Body of pancreas (tissue), 4 donors: ENCODE data around the gene KPNA2. TPM values are rescaled to one million over a fixed set of nuclear protein-coding genes. Genes with fewer than 3 reads are reported as not detected.
"Not testable (repeated sequence)": the region's sequence is repeated elsewhere in the genome, so short reads cannot be mapped to it uniquely, and the experiment has no call there.

Source experiments
- ATAC-seq: fragments of 150-250 bp; one replicate; pipeline ENCODE4 v1.9.1; 2016
- DNase-seq, 4 donors: peaks; one replicate each; pipeline ENCODE4 v3.0.0-alpha.2; 2019
- H3K27ac ChIP-seq, 4 donors: fragments of 200-600 bp; sonication (generic); 1 replicate in 3 of 4; 2 replicates in 1 of 4; pipeline versions ENCODE4 v1.5.1 to v1.6.1; 2016 to 2019; ENCODE audit warnings: mild to moderate bottlenecking in 1 of 4, mixed read lengths in 1 of 4, moderate library complexity in 1 of 4
- H3K27me3 ChIP-seq, 2 donors: fragments of 200-600 bp; sonication (generic); one replicate each; pipeline ENCODE4 v1.6.0; 2016; ENCODE audit warnings: mild to moderate bottlenecking in 1 of 2
- H3K36me3 ChIP-seq, 2 donors: fragments of 200-600 bp; sonication (generic); replicated peaks in 1 of 2; 2 replicates each; pipeline ENCODE4 v1.5.1; 2016; ENCODE audit warnings: low read depth in 2 of 2; ENCODE audit not compliant: insufficient read depth in 1 of 2
- H3K4me1 ChIP-seq: fragments of 200-600 bp; sonication (generic); one replicate; pipeline ENCODE4 v1.6.0; 2016
- H3K4me3 ChIP-seq, 2 donors: fragments of 200-600 bp; sonication (generic); 1 replicate in 1 of 2; 2 replicates in 1 of 2; pipeline ENCODE4 v1.5.1; 2016 to 2019
- H3K9me3 ChIP-seq, 3 donors: fragments of 200-600 bp; sonication (generic); 1 replicate in 2 of 3; 2 replicates in 1 of 3; pipeline ENCODE4 v1.5.1; 2016
- POLR2A ChIP-seq, 3 donors: fragments of 450-650 bp; IDR thresholded peaks; one replicate each; pipeline ENCODE4 v1.6.1; 2016; ENCODE audit warnings: antibody characterized with exemption in 3 of 3, mild to moderate bottlenecking in 2 of 3
- WGBS, 2 donors: methylation state at CpG; one replicate each; pipeline ENCODE4 v1.1.5; 2017; 5-methylcytosine and 5-hydroxymethylcytosine counted together
- intact Hi-C: fragments of 100-400 bp; cut with DNase I; formaldehyde crosslinking; loops from one replicate; pipeline ENCODE4 v1.15.1; 2023
- total RNA-seq, 2 donors: library from RNA; depleted of rRNA; stranded (reverse); fragments of >200 nt; gene quantifications; one replicate each; pipeline ENCODE4 v1.1.0, GENCODE V29; 2016
- TF ChIP-seq, protein P1 (sequence below), 7 experiments: fragments of 450-650 bp in 4 of 7; fragments of 200-600 bp in 3 of 7; sonication (generic) in 3 of 7; IDR thresholded peaks; one replicate each; pipeline ENCODE4 v1.5.1; 2016 to 2019; ENCODE audit warnings: antibody characterized with exemption in 7 of 7

Gene KPNA2
- total RNA-seq, 2 donors from 2014 or later, result 4.6 to 5.2 TPM

DNA sequence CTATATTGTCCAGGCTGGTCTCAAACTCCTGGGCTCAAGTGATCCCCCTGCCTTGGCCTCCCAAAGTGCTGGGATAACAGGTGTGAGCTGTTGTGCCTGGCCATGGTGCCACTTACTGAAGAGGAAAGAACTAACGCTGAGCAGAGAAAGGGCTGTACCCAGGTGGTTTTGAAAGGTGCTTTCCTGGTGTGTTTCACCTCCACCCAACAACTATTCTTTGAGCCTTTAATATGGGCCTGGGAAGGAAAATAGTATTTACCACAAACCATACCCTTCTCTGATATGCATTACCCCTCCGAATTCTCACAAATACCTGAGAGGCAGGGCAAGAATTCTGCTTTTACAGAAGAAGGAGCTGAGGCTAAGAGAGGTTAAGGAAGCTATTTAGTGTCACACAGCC is 24.8 kb downstream of the KPNA2 start:
- no peaks in the 10 kb centered on the region for H3K27me3 ChIP-seq
- no peaks in the 10 kb centered on the region for H3K4me1 ChIP-seq
- ATAC-seq, result no peak
- 55 to 57% methylated on average over 2 of the region's 2 CpGs for WGBS, 2 donors
- H3K27ac ChIP-seq, result no peak overlapping the region
- no peak for DNase-seq
- H3K36me3 ChIP-seq, result no peaks in the 10 kb centered on the region
- intact Hi-C loops, result no loop called here
- TF ChIP-seq, protein P1, sequence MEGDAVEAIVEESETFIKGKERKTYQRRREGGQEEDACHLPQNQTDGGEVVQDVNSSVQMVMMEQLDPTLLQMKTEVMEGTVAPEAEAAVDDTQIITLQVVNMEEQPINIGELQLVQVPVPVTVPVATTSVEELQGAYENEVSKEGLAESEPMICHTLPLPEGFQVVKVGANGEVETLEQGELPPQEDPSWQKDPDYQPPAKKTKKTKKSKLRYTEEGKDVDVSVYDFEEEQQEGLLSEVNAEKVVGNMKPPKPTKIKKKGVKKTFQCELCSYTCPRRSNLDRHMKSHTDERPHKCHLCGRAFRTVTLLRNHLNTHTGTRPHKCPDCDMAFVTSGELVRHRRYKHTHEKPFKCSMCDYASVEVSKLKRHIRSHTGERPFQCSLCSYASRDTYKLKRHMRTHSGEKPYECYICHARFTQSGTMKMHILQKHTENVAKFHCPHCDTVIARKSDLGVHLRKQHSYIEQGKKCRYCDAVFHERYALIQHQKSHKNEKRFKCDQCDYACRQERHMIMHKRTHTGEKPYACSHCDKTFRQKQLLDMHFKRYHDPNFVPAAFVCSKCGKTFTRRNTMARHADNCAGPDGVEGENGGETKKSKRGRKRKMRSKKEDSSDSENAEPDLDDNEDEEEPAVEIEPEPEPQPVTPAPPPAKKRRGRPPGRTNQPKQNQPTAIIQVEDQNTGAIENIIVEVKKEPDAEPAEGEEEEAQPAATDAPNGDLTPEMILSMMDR (IDR thresholded peaks at IDR 0.05), result no peak
- TF ChIP-seq POLR2A (IDR thresholded peaks at IDR 0.05), result no peak
- no peak overlapping the region for H3K4me3 ChIP-seq
- no peaks in the 10 kb centered on the region for H3K9me3 ChIP-seq

DNA sequence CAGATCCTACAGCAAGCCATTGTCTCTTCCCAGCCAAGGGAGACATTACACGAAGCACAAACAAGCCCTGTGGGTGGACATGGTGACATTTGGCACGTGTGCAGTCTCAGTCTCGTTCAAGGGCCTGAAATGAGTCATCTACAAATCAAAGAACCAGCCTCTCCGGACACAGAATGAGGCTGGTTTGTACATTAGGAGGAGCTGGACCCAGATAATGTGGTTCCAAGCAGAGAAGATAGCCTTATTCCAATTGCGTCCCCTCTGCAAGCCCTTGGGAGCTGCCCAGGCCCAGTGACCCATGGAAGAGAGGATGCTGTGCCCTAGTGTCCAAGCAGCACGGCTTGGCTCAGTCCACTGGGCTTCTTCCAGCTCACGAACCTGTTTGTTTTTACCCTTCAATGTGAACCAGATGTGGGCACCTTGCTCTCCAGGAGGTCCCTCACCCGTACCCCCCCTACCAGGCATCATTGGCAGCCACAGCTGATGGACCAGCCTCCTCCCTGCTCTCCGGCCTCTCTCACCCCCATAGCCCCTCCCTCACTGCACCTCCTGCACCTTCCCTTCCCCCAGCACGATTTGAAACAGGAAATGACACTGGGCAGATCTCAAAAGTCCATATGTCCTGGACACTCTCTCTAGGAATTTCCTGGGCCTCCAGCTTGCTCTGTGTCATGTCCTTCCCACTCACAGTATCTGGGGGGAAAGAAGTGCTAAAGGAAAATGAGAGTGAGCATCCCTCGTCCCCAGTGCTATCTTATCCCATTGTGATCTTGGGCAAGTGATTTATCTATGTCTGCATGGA is 26.2 kb downstream of the KPNA2 start:
- H3K27ac ChIP-seq, result no peak overlapping the region
- TF ChIP-seq, protein P1 (IDR thresholded peaks at IDR 0.05), result no peak
- no peak for TF ChIP-seq POLR2A (IDR thresholded peaks at IDR 0.05)
- ATAC-seq (no peak), DNase-seq (no peak)
- H3K4me1 ChIP-seq, result no peaks in the 10 kb centered on the region
- H3K4me3 ChIP-seq, result no peak overlapping the region
- intact Hi-C loops, result no loop called here
- 43 to 58% methylated on average over 9 to 11 of the region's 11 CpGs for WGBS, 2 donors
- no peaks in the 10 kb centered on the region for H3K36me3 ChIP-seq
- no peaks in the 10 kb centered on the region for H3K9me3 ChIP-seq
- no peaks in the 10 kb centered on the region for H3K27me3 ChIP-seq

DNA sequence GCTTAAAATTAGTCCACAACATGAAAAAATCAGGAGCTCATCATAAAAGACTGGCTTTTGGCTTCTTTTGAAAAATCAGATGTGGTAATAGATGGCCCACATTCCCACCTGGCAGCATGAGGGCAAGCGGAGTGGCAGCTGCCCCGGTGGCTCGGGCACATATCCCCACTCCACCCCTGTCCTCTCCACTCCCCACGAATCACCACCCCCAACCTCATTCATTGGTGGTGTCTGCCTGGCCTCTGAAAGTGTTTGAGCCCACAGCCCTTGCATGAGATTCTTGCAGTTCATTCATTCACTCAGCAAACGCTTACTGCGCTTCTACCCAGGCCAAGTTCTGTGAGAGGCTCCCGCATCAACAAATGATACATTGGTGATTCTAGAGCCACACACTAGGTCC is 29.8 kb downstream of the KPNA2 start:
- intact Hi-C loops, H3K27ac ChIP-seq, ATAC-seq, H3K4me3 ChIP-seq, DNase-seq, H3K9me3 ChIP-seq, H3K4me1 ChIP-seq, H3K36me3 ChIP-seq, H3K27me3 ChIP-seq: not testable (repeated sequence)
- 74 to 79% methylated on average over 4 to 7 of the region's 7 CpGs for WGBS, 2 donors

DNA sequence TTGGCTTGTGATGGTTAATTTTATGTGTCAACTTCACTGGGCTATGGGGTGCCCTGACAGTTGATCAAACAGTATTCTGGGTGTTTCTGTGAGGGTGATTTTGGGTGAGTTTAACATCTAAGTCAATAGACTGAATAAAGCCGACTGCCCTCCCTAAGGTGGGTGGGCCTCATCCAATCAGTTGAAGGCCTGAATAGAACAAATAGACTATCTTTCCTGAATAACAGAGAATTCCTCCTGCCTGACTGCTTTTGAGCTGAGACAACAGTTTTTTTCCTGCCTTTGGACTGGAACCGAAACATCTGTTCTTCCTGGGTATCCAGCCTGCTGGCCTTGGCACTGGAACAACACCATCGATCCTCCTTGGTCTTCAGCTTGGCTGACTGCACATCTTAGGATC is 33.0 kb downstream of the KPNA2 start:
- ATAC-seq, H3K36me3 ChIP-seq, H3K27me3 ChIP-seq, H3K9me3 ChIP-seq, H3K27ac ChIP-seq, H3K4me1 ChIP-seq, DNase-seq, H3K4me3 ChIP-seq, intact Hi-C loops: not testable (repeated sequence)
- WGBS, 2 donors, result 55 to 59% methylated on average over 3 of the region's 3 CpGs

DNA sequence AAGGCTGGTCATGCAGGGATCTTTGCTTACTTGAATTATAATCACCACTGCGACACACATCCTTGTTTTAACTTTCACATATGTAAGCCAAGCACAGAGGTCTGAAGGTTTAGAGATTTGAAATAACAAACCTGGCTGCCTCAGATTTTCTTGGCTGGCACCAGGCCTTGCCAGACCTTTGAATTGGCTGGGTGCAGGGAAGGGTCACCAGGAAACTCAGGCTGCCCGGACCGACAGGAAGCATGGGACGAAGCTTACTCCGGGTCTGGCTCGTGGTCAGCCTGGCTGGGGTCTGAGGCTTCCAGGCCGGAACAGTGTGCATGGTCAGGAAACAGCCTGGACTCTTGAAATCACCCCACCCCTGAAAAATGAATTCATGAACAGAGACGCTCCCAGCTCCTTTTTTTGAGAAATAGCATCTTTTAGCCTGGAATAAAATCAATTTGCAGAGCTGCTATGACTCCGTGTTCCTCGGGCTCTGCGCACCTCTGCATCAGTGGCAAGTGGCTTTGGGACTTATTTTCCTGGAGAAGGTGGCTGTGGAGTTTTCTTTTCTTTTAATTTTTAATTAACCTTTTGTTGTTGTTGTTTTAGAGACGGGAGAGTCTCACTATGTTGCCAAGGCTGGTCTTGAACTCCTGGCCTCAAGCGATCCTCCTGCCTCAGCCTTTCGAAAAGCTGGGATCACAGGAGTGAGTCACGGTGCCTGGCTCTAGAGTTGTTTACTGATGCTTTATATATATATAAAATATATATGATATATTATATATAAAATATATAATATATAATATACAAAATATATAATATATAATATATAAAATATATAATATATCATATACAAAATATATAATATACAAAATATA is 35.3 kb downstream of the KPNA2 start:
- H3K36me3 ChIP-seq, H3K4me1 ChIP-seq, H3K27ac ChIP-seq, intact Hi-C loops, H3K9me3 ChIP-seq, H3K4me3 ChIP-seq, H3K27me3 ChIP-seq: not testable (repeated sequence)
- WGBS, 2 donors, result 74% methylated on average over 15 of the region's 15 CpGs
- DNase-seq (peak; percentile 18 to 36 (median 30)), ATAC-seq (peak; percentile 65)

DNA sequence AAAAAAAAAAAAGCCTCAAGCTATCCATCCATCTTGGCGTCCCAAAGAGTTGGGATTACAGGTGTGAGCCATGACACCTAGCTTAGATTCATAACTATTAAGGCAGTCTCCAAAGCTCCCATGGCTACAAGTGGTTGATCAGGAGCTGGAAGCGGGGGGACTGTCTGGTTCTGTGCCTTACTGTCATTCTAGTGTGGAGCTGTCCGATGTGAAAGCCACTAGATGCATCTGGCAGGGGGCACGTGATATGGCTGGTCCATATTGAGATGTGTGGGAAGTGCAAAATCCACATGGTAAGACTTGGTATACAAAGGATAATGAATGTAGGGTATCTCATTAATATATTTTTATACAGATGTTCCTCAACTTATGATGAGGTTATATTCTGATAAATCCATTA is 38.7 kb downstream of the KPNA2 start:
- Histone ChIP-seq H3K36me3 (no peaks in the 10 kb centered on the region), H3K4me1 (no peaks in the 10 kb centered on the region), H3K27me3 (no peaks in the 10 kb centered on the region), H3K4me3 (no peak overlapping the region), H3K9me3 (no peaks in the 10 kb centered on the region), H3K27ac (no peak overlapping the region)
- intact Hi-C loops, result no loop called here
- WGBS, 2 donors, result 92 to 93% methylated on average over 4 of the region's 4 CpGs
- DNase-seq, result no peak
- TF ChIP-seq, protein P1 (IDR thresholded peaks at IDR 0.05), result no peak
- TF ChIP-seq POLR2A (IDR thresholded peaks at IDR 0.05), result no peak
- no peak for ATAC-seq

DNA sequence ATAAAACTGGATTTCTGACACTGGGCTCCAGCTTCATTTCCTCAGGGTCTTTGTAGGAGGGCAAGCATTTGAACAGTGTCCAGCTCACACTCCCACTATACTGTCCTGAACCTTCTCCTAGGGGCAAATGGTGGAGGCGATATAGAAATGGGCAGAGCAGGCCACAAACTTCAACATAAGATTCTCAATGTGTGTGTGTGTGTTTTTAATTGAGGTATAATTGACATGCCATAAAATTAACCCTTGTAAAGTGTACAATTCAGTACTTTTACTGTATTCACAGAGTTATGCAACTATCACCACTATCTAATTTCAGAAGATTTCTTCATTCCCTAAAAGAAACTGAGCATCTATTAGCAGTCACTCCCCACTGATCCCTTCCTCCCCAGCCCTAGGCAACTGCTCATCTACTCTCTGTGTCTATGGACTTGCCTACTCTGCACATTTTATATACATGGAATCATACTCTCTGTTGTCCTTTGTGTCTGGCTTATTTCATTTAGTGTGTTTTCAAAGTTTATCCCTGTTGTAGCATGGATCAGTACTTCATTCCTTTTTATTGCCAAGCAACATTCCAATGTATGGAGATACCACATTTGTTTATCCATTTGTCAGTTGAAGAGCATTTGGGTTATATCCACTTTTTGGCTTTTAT is 40.5 kb downstream of the KPNA2 start:
- intact Hi-C loops, H3K36me3 ChIP-seq, H3K4me1 ChIP-seq, DNase-seq, H3K27me3 ChIP-seq, H3K4me3 ChIP-seq, H3K9me3 ChIP-seq, ATAC-seq, H3K27ac ChIP-seq: not testable (repeated sequence)
- 93% methylated on average over 1 of the region's 1 CpG for WGBS, 2 donors

DNA sequence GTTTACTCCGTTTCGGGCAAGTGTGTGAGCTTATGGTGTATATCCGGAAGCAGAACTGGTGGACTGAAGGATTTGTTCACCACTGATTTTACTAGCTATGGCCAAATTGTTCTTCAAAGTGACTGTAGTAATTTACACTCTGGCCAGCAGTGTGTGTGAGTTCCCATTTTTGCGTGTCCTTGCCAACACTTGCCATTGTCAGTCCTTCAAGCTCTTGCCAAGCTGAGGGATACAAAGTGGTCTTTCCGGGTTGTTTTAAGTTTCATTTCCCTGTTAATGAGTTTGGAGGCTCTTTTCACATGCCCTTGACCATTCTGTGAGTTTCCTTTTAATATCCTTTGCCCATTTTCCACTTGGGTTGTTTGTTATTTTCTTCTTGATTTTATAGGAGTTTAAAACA is 42.0 kb downstream of the KPNA2 start:
- 73 to 82% methylated on average over 5 of the region's 5 CpGs for WGBS, 2 donors
- DNase-seq, H3K9me3 ChIP-seq, H3K4me3 ChIP-seq, H3K27me3 ChIP-seq, ATAC-seq, H3K36me3 ChIP-seq, H3K27ac ChIP-seq, H3K4me1 ChIP-seq, intact Hi-C loops: not testable (repeated sequence)
